GM18873 (cell line): ENCODE measurements around the gene B4GALT3.

Experiments
- ATAC-seq: cut with Tn5 transposase; IDR thresholded peaks from one replicate; pipeline ENCODE4 v1.9.1; 2021; ENCODE audit warnings: mild to moderate bottlenecking, moderate library complexity, moderate number of reproducible peaks; ENCODE audit not compliant: unreplicated experiment, low FRiP score

The B4GALT3 gene

GRCh38 chr1:161189036-161189435 lies 11.7 kb upstream of the B4GALT3 start:
- no peak for ATAC-seq

DNA sequence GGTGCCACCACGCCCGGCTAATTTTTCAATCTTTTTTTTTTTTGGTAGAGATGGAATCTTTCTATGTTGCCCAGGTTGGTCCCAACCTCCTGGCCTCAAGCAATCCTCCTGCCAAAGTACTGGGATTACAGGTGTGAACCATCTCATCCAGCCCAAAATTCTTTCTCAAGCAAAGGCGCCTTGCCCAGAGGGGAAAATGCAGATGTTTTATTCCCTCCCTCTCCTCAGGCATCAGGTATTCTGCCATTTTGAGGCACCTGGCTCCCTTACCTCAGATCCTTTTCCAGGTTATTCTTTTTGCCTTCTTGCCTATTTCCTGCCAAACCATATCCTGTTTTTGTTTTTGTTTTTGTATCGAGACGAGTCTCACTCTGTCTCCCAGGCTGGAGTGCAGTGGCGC lies 11.1 kb upstream of the B4GALT3 start:
- no peak for ATAC-seq

DNA sequence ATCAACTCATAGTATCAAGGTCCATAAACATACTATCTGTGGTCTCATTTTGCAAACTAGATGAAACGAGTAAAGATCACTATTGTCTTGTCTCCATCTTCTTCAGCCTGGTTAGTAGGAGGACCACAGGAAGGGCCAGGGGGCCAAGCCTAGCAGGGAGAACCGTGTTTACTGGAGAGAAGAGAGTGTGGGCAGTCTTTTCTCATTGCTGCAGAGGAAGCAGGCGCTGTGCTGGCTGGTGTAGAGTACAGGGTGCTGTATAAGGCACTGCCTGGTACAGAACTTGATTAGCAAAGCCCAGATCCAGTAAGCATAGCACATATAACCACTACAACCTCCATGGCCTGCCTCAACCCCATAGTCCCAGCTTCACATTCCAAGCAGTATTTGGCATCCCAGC lies 10.0 kb upstream of the B4GALT3 start:
- ATAC-seq: no peak

GRCh38 chr1:161185732-161186311 lies 8.5 kb upstream of the B4GALT3 start:
- peak; percentile 8 for ATAC-seq

- ATAC-seq: peak; percentile 69
Observed at GRCh38 chr1:161185282-161185682, 8.0 kb upstream of the B4GALT3 start.

- ATAC-seq: peak; percentile 48
Observed at GRCh38 chr1:161182214-161182613, 4.9 kb upstream of the B4GALT3 start.

DNA sequence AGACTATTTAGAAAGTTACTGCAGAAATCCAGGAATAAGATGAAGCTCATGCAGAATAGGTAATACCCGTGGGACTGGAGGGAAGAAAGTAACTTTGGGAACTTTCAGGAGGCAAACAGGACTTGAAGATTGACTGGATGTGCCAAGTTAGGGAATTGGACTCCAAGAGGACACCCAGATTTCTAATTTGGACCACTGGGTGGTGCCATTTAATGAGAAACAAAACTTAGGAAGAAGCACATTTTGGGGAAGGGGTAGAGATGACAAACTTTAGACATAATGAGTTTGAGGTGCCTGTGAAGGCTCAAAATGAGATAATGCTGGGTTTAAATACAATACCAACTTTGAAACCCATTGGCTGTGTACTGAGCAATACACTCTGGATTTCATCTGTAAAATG lies 3.3 kb upstream of the B4GALT3 start:
- no peak for ATAC-seq

GRCh38 chr1:161179698-161180097 lies 2.4 kb upstream of the B4GALT3 start:
- no peak for ATAC-seq

GRCh38 chr1:161177936-161178244 lies 583 bp upstream of the B4GALT3 start:
- ATAC-seq: no peak

DNA sequence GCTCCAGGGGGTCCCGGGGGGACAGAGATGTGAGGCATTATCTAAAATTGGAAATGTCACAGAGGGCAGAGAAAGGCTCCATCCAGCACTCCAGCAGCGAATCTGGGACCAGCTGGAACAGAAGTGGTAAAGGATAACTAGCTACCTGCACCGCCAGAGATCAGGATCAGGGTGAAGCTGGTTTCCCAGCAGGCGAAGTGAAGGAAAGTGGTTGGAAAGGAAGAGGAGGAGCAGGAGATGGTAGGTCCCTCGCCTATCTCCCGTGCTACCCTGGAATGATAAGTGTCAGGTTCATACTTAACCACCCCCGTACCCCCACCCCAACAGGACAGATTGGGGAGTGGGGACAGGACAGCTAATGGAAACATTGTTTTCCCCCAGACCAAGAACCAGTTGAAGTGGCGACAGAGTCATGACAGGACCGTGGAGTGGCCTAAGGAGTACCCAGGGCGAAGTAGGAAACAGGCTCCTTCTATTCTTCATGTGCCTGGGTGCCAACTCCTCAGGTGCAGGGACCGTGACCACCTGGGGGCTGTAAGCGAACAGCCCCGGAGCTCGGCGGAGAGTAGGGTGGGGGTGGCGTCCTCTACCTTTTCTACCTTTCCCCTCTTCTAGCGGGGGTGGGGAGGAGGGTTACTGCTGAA lies 717 bp downstream of the B4GALT3 start:
- ATAC-seq: no peak

- ATAC-seq: no peak
Observed at GRCh38 chr1:161175771-161176453, 1.4 kb downstream of the B4GALT3 start.

GRCh38 chr1:161174911-161175310 lies 2.4 kb downstream of the B4GALT3 start:
- ATAC-seq: no peak

- ATAC-seq: no peak
Observed at GRCh38 chr1:161173711-161174110, 3.6 kb downstream of the B4GALT3 start.

DNA sequence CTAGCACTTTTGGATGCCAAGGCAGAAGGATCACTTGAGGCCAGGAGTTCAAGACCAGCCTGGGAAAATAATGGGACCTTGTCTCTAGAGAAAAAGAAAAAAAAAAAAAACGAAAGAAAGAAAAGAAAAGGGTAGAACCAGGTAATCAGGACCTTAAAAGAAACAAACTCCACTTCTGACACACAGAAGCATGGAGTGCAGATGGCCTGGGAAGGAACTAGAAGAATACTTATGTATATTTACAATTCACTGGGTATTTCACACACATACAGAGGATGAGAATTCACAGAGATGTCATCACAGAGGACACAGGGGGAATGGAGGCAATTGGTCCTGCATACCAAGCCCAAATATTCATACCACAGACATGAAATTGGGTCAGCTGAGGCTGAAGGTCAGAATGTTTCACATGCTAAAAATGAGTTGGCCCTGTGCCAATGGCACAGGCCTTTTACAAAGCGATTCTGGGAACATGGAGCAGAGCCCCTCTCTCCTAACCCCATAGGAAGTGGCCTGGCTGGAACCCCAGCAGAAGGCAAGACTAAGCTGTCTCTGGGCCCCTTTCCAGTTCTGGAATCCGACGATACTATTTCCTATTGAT lies 4.4 kb downstream of the B4GALT3 start:
- no peak for ATAC-seq

DNA sequence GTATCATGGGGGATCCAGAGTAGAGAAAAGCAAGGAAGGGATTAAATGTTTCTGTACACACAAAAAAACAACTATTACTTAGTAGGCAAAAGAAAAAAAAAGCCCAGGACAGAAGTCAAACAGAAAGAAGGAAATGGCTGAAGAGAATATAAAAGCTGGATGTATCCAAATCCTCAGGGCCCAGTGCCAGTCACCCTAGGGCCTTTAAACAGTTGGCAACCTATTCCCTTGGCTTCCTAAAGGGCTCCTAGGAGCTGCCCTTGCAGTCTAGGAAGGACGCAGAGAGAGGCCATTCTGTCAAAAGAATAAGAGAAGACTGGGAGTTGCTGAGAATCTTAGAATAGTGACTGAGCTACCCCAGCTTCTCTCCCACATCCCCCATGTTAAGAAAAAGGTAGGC lies 5.0 kb downstream of the B4GALT3 start:
- no peak for ATAC-seq

DNA sequence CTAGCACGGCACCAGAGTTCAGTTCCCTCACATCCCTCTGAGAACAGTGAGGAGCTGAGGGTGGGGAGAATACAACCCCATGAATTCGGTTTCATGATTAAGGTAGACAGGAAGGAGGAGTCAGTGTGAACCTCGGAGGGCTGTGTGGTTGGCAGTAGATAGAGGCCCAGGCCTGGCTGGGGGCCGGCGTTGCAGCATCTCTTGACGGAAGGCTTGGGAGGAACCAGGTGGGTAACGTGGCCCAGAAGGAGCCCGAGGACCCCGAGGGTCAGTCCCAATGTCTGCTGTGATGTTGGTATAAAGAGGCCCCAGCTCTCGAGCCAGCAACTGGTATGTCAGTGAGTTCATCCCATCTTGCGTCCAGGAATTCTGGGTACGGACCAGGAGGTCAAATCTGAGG lies 5.6 kb downstream of the B4GALT3 start:
- ATAC-seq: no peak

DNA sequence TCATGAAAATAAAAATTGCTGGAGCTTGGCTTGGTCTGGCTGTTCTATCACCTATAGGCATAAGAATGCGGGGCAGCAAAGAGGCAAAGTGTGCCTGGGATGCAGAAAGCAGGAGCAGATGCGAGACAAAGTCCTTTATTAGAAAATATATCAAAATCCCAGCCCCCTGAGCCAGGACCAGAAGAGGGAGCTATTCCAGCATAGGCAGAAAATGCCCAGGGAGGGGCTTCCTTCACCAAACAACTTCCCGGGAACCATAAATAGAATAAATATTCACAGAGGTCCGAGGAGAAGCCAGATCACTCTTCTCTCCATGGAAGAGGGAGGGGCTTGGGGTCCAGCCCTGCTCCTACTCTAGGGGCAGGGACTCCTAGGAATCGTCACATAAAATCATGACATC lies 6.1 kb downstream of the B4GALT3 start:
- ATAC-seq: no peak

DNA sequence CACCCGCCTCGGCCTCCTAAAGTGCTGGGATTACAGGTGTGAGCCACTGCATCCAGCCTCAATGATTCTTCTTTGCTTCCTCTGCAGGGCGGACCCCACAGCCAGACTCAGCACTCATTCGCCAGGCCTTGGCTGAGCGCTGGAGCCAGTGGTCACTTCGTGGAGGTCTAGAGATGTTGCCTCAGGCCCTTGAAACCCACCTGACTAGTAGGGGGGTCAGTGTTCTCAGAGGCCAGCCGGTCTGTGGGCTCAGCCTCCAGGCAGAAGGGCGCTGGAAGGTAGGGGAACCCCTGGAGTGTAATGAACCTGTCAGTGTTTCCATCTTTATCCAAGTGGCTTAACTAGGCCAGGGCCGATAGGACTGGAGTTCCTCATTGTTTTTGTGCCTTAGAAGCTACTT lies 8.4 kb downstream of the B4GALT3 start:
- no peak for ATAC-seq

DNA sequence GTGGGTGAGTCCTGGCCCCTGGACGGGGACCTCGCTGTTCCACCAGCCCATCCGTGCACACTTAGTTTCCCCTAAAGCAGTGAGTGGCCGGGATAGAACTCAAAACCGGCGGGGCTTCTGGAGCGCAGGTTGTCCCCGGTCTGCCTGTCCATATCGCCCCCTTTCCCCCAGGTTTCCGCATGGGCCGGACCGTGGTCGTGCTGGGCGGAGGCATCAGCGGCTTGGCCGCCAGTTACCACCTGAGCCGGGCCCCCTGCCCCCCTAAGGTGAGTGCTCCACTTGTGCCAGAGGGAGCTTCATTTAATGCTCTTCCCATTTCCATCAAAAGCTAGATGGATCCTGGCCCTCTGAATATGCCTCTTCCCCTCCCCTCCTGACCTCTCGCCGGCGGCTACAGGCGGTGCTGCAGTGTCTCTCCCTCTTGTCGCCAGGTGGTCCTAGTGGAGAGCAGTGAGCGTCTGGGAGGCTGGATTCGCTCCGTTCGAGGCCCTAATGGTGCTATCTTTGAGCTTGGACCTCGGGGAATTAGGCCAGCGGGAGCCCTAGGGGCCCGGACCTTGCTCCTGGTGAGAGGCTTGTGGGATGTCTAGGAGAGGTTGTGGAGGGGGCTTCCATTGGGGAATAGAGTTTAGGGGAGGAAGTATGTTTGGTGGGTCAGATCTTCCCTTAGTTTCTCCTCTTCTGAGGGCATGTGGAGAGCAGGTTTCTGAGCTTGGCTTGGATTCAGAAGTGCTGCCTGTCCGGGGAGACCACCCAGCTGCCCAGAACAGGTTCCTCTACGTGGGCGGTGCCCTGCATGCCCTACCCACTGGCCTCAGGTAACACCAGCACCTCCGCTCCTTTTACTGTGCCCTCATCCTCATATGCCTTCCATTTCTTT lies 10.4 kb downstream of the B4GALT3 start:
- ATAC-seq: no peak

DNA sequence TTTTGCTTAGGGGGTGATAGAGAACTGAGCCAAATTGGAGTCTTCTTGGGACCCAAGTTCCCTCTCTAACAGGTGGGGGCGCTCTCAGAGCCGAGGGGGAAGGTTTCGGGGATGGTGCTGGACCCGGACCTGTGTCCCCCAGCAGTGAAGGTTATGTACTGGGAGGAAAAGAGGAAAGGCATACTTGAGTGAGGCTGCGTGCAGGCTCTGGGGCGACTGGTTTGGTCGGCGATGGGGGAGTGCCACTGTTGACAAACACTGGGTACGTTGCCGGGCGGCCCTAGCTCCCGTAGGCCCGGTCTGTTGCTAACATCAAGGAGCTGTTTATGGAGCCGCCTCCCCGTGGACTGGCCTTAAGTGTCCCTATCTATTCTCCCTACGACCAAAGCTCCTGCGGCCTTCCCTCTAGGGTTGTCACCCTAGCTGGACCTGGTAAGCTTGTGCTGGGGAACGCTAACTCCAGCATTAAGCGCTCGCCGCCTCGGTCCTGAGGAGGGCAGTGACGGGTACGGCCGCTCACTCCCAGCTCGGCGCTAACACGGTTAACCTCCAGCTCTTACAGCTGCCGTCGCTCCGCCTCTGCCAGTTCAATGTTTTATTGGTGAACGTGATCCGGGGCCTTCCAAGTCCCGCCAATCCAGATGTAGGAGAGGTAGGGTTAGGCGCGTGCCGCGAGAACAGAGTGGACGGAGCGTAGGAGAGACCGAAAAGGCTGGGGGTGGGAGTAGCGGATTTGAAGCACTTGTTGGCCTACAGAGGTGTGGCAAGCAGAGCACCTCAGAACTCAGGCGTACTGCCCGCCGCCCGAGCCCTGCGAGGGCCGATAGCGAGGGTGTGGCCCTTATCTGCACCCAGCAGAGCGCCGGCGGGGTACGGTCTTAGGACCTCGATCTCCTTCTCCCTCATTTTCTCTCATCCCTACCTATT lies 11.3 kb downstream of the B4GALT3 start, which contains the start of gene PPOX:
Gene PPOX (plus strand): TSS at position 685 of the 927 bp plus-strand sequence. CDS start 422 bp downstream, outside the sequence.
- ATAC-seq: peak; percentile 89
